NCI-H446 treated with DMSO at 0.1 percent for 48 hours (cell line): ENCODE results near the gene GUCY1B1.
"Not testable (repeated sequence)": the region's sequence is repeated elsewhere in the genome, so short reads cannot be mapped to it uniquely, and the experiment has no call there.

Source experiments
- DNase-seq: peaks from one replicate; lab custom pipeline; 2025; lab: John Stamatoyannopoulos, UW

The GUCY1B1 gene

DNA sequence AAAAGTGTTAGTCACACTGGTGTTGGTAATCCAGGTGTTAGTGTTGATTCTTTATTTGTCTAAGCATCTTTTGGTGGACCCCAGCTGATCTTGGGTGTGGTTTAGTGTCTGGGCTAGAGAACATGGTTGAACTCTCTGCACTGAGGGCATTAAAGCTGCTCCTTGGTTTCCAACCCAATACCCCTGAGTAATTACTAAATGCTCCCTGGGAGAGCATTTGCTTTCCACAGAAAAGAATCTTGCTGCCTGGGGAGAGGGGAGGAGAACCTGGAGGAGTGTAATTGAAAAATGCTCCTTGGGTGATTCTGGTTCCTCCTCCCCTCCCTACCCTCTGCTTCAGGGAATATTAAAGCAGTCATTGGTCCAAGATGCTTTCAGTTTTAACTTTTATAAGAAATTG lies 3.1 kb downstream of the GUCY1B1 start:
- no peak for DNase-seq

- DNase-seq, result no peak
Measured at GRCh38 chr4:155762334-155762733, 3.5 kb downstream of the GUCY1B1 start.

DNA sequence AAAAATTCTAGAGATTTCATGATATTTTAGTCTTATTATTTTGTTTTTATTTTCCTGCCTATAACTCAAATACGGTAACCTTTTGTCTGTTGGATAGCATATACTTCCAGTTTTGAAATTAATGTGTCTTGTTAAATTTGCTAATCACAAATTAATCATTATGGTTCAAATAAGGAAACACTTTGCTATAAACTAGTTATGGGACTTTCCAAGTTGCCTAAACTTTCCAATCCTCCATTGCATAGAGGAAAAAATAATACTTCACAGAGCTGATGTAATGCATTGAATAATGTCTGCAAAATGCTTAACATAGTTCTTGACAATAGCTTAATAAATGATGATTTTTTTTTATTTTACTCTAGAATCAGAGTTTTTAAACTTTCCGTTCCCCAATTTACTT lies 4.7 kb downstream of the GUCY1B1 start:
- DNase-seq, result no peak

- DNase-seq, result no peak
Measured at GRCh38 chr4:155765149-155765548, 6.3 kb downstream of the GUCY1B1 start.

GRCh38 chr4:155766622-155767021 lies 7.8 kb downstream of the GUCY1B1 start:
- DNase-seq, result no peak

DNA sequence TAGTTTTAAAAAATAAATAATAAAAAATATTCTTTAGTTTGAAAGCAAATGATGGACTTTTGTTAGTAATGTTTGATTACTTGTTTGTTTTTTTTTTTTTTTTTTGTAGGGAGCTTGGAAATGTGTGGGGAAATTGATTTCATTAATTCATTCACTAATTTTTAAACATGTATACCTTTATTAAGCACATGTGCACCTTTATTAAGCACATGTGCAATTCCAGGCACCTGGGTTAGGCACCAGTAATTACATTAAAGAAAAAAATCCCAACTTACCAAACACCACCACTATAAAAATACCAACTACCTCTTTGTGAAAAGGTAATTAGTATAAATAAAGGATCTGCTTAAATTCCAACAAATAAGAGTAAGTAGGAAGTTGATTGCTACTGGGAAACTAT lies 9.5 kb downstream of the GUCY1B1 start:
- DNase-seq, result no peak

- no peak for DNase-seq
Measured at GRCh38 chr4:155769090-155769489, 10.3 kb downstream of the GUCY1B1 start.

GRCh38 chr4:155772459-155773195 lies 13.8 kb downstream of the GUCY1B1 start:
- no peak for DNase-seq

GRCh38 chr4:155773196-155773800 lies 14.5 kb downstream of the GUCY1B1 start:
- no peak for DNase-seq

DNA sequence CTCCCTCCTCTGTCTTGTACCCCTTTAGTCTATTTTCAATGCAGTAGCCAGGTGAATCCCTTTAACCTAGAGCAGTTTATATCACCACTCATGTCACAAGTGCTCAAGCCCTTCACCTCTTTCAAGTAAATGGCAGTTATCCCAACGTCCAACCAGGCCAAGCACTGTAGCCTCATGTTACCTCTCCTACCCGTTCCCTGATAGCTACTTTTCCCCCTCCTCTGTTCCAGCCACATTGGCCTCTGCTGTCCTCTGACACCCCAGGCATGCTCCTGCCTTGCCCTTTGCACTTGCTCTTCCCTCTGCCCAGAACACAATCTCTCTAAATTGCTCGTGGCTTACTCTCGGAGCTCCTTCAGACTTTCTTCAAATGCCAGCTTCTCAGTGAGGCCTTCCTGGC lies 15.2 kb downstream of the GUCY1B1 start:
- DNase-seq, result no peak

- DNase-seq, result peak; percentile 65
Measured at GRCh38 chr4:155777971-155778735, 19.3 kb downstream of the GUCY1B1 start.

DNA sequence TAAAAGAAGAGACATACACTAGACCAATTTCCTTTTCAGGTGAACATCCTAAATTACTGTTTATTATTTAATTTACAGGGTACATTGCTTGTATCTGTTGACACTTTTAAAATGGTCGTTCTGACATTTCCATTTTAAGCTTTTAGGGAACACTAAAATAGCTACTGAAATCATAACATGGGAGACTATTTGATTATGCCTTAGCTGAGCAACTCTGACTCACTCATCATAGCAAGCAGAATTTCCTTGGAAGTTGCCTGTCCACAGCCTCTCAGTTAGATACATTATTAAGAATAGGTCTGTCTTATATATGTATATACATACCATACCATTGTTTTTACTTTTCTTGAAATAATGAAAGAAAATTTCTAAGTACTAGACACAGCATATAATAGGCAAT lies 22.0 kb downstream of the GUCY1B1 start:
- no peak for DNase-seq

- no peak for DNase-seq
Measured at GRCh38 chr4:155781249-155781831, 22.5 kb downstream of the GUCY1B1 start.

DNA sequence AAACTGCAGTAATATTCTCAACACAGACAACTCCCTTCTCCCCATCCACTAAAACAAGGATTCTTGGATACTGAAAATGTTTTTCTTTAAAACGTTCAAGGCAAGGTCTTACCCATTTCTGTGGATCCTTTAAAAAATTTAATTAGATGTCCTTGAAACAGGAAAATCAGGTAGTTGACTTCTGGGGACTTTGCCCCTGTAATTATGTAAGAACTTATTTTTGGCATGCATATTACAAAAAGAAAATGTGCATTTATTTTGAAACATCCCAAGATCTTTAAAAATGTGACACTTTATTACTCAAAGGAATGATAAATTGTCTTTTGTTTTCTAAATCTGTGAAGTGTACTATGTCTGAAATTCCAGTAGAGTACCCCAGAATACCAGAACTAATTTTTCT lies 25.8 kb downstream of the GUCY1B1 start:
- DNase-seq, result no peak

DNA sequence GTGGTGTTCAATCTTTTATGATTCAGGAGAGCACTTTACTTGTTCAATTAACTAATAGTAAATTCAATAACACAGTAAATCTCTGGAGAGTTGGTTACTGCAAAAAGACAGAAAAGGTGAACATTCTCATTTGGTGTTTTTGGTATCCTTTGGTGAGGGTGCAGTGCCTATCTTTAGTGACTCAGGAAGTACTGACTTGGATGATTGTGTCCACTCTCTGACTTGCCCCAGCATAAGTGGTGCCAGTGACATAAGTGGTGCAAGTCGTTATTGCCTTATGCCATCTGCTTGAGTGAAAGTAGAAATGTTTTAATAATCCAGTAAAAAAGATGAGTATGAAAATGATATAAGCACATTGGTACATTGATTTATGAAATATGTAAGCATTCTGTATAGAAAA lies 27.0 kb downstream of the GUCY1B1 start:
- no peak for DNase-seq

- peak; percentile 54 for DNase-seq
Measured at GRCh38 chr4:155787113-155787710, 28.4 kb downstream of the GUCY1B1 start.

- DNase-seq, result no peak
Measured at GRCh38 chr4:155789391-155789790, 30.6 kb downstream of the GUCY1B1 start.

DNA sequence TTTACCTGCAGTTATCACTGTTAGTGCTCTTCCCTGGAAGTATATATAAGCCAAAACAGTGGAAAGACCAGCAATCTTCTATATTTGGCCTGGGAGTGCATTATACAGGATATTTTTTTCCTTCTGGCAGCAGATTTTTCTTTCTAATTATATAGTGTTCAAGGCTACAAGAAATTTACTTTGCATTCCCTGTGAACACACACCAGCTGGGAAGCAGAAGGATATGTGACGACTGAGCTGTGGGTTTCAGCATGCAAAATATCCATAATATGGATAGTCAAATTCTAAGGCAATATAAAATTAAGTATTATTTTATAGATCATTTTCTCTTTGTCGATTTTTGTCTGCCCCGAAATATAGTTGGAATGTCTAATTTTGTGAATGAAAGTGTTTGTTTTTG lies 31.2 kb downstream of the GUCY1B1 start:
- DNase-seq, result no peak

GRCh38 chr4:155794589-155795236 lies 35.9 kb downstream of the GUCY1B1 start:
- DNase-seq, result no peak

- no peak for DNase-seq
Measured at GRCh38 chr4:155795991-155796390, 37.2 kb downstream of the GUCY1B1 start.

- not testable (repeated sequence) for DNase-seq
Measured at GRCh38 chr4:155797581-155797980, 38.8 kb downstream of the GUCY1B1 start.
